Measurements from ENCODE around the gene VAMP5.

DNA sequence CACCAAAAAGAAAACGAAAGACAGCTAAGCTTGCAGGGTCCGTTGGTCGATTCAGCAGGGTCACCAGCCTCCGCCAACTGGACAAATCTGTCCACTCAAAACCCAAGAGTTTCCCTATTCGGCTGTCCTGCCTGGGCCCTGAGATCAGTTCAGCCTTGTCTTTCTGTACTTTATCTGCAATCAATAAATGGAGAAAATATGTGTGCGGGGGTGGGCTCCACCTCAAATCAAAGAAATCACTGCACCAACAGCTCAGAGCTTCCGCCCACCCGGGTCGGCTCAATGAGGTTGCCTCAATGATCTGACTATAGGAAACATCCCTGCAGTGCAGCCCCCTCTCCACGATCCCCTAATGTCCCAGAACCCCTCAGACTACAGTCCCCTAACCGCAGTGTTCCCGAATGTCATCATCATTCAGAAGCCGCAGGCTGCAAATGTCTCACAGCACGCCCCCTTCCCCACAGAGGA lies 23.4 kb upstream of the VAMP5 start:
- TF ChIP-seq, protein P1, sequence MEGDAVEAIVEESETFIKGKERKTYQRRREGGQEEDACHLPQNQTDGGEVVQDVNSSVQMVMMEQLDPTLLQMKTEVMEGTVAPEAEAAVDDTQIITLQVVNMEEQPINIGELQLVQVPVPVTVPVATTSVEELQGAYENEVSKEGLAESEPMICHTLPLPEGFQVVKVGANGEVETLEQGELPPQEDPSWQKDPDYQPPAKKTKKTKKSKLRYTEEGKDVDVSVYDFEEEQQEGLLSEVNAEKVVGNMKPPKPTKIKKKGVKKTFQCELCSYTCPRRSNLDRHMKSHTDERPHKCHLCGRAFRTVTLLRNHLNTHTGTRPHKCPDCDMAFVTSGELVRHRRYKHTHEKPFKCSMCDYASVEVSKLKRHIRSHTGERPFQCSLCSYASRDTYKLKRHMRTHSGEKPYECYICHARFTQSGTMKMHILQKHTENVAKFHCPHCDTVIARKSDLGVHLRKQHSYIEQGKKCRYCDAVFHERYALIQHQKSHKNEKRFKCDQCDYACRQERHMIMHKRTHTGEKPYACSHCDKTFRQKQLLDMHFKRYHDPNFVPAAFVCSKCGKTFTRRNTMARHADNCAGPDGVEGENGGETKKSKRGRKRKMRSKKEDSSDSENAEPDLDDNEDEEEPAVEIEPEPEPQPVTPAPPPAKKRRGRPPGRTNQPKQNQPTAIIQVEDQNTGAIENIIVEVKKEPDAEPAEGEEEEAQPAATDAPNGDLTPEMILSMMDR (IDR thresholded peaks at IDR 0.05; ENCODE audit: borderline replicate concordance, extremely low read depth, low read length, poor library complexity, severe bottlenecking) = no peak
- no peak for TF ChIP-seq EZH2 (IDR thresholded peaks at IDR 0.05; ENCODE audit: borderline replicate concordance, low read depth, low read length, severe bottlenecking)
